Thyroid gland (tissue), 4 donors: ENCODE results near the gene DPYSL3.

Source experiments
- POLR2A ChIP-seq, 2 donors: fragments of 450-650 bp; IDR thresholded peaks; one replicate each; pipeline ENCODE4 v1.6.1; 2017; ENCODE audit warnings: antibody characterized with exemption in 2 of 2, mild to moderate bottlenecking in 2 of 2, moderate library complexity in 1 of 2
- TF ChIP-seq, protein P1 (sequence below), 6 experiments: fragments of 200-600 bp in 3 of 6; fragments of 450-650 bp in 3 of 6; sonication (generic) in 3 of 6; IDR thresholded peaks; one replicate each; pipeline ENCODE4 v1.5.1; 2016 to 2019; ENCODE audit warnings: antibody characterized with exemption in 6 of 6, mild to moderate bottlenecking in 2 of 6, inconsistent platforms in 1 of 6, moderate library complexity in 1 of 6

DNA sequence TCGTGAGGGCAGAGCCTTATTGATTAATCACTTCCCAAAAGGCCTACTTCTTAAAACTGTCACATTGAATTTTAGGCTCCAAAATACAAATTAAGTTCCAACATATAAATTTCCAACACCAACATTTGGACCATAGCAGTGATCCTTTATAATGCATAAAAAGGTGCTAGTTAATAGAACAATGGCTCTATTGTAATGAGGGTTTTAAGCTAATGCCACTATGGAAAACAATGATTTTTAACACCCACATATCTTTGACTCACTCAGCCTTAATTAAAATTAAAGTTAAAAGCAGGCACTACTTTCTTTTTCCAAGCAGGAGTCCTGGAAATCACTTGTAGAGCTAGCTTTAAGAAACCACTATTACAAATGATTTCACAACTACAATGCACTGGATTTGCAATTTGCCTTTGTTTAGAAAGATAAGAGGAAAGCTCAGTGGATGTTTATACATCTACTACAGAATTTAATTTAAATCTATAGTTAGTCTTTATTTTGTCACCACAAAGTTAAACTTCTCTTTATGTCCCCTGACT is 41.8 kb downstream of the DPYSL3 start:
- TF ChIP-seq POLR2A (IDR thresholded peaks at IDR 0.05), result no peak
- TF ChIP-seq, protein P1, sequence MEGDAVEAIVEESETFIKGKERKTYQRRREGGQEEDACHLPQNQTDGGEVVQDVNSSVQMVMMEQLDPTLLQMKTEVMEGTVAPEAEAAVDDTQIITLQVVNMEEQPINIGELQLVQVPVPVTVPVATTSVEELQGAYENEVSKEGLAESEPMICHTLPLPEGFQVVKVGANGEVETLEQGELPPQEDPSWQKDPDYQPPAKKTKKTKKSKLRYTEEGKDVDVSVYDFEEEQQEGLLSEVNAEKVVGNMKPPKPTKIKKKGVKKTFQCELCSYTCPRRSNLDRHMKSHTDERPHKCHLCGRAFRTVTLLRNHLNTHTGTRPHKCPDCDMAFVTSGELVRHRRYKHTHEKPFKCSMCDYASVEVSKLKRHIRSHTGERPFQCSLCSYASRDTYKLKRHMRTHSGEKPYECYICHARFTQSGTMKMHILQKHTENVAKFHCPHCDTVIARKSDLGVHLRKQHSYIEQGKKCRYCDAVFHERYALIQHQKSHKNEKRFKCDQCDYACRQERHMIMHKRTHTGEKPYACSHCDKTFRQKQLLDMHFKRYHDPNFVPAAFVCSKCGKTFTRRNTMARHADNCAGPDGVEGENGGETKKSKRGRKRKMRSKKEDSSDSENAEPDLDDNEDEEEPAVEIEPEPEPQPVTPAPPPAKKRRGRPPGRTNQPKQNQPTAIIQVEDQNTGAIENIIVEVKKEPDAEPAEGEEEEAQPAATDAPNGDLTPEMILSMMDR (IDR thresholded peaks at IDR 0.05), result no peak
